Measurements from ENCODE around the gene MC3R.

Gene MC3R

DNA sequence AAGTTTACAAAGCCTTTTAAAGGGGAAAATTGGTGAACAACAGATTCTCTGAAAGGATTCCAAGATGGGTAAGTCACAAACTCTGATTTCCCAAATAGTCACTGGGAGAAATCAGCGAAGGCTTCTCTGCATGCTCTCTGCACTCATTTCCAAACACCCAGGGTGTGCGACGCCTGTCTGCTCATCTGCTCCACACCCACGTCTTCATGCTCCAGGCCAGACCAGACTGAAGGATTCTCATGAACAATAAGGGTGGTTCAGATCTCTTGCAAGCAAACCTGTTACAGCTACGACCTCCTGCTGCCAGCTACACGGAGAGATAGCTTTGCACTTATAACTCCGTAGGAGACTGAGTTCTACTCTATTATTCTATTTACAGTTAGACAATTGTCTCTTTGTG lies 1.4 kb downstream of the MC3R start:
- no peak for DNase-seq (ENCODE audit: low spot score)

DNA sequence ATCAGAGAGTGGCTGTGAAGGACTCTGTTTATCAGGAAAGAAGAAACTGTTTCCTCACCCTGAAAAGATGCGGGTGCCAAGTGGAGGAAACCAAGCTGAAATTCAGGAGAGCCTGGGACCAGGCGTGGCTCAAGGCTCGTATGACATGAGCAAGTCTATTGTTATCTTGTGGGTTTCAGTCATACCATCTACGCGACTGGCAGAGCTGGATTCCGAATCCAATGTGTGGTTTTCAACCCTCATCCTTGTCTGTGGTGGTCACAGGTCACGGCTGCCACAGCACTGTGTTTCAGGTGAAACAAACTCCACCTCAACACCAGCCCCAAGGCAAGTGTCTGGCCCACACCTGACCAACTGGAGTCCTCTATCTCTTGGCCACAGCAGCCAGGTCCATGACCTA lies 9.1 kb downstream of the MC3R start:
- no peak for DNase-seq (ENCODE audit: low spot score)

DNA sequence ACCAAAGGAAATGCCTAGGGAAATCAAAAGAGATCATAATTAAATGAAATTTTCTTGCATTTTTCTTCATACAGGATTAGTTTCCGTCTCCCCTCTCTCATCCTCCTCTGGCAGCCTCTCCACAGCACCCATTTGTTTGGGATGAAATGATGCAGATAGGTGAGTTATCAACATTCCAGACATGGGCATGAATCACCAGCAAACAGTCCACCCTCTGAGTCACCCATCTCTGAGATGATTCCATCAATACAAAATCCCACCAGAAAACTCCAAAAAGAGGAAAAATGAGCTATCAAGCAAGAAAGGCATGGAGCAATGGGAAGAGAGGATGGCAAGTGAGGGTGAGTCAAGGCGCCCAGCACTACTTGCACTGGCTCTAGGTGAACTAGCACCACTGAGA lies 11.4 kb downstream of the MC3R start:
- DNase-seq (ENCODE audit: low spot score), result no peak

DNA sequence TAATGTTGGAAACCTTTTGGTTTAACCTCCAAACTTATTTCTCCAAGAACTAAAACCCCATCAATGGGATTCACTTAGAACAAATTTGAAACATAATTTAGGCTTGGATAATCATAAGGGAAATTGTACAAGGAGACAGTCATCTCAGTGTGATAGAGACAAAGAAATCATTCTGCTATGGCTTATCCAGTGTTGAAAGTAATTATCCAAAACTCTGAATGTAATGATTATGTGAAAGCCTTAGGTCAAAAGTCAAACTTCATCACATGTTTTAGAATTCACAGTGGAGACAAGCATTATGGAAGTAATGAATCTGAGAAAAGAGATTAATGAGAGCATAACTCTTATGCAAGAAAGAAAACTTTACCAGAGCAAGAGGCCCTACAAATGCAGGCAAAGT lies 20.0 kb downstream of the MC3R start:
- DNase-seq (ENCODE audit: low spot score), result no peak

DNA sequence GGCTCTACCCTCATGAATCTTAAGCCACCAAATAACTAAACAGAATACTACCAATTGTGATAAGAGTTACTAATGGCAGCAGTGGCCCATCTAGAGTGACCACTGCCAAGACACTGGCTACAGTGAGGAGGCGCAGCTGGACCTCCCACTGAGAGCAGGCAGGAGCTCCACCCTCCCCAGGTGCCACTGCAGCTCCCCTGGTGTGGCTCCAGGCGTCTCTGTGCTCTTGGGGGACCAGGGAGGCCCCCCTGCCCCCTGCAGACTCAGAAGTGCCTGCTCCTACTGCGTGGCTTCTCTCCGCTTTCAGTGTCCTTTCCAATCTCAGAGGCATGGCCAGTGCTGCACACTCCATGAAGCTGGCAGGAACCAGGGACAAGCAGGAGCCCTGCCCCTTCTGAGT lies 23.4 kb downstream of the MC3R start:
- DNase-seq (ENCODE audit: low spot score), result no peak

DNA sequence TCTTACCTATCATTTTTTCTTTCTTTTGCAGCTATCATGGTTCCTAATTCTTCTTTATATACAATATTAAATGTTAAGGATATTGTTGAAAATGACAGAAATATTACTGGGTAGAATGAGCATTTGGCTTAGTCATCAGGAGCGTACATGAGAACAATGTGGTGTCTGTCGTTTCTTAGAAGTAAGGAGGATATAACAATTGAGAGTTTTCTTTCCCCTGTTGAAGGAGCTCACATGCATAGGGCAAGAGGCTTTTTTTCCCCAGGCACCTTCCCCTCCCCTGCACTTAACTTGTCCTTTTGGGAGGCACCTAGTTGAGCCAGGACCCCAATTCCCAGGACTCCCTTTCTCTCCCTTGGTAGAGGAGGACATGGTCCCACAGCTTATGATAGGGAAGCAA lies 25.0 kb downstream of the MC3R start:
- no peak for DNase-seq (ENCODE audit: low spot score)

DNA sequence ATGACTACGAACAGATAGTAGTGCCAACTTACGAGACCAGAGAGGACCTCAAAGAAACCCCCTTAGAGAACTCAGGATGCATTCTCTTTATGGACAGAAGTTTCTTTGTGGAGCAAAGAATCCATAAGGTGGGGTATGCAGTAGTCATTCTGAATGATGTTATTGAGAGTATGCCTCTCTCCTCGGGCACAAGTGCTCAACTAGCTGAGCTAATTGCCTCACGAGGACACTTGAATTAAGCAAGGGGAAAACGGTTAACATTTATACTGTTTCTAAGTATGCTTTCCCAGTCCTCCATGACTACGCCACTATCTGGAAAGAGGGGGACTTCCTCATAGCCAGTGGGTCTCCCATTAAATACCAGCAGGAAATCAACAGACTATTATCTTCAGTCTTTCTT lies 25.6 kb downstream of the MC3R start:
- DNase-seq (ENCODE audit: low spot score), result no peak

DNA sequence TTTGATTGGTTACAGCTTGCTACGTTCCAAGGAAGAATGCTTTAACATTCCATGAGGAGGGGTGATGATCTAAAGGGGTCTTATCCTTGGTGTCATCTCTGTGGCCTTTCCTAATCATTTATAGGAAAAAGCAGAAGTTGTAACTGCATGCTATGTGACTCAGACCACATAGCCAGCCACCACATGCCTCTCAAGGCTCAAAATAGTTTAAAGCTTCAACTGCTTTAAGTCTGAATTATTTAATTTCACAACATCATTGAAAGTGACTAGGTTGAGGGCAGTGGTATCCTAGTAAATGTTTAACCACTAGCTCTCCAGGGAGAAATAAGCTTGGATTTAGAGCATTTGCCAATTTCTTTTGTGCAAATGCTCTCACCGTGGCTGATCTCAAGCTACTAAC lies 29.7 kb downstream of the MC3R start:
- no peak for DNase-seq (ENCODE audit: low spot score)

DNA sequence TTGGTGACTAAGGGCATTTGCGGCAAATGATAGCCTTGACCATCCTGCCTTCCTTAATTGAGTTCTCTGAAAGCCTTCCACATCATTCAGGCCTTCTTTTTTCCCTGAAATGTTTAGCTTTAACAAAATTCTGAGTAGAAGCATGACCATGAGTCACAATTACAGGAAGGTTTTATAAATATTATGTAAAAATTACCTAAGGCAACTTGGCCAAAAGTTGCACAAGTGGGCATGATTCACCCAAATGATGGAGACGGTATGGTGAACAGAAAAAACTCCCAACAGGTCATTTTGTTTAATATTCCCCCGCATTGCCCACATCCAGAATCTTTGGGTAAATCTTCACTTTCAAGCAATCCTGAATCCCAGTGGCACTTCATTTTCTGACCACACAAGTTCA lies 37.0 kb downstream of the MC3R start:
- DNase-seq (ENCODE audit: low spot score), result no peak

DNA sequence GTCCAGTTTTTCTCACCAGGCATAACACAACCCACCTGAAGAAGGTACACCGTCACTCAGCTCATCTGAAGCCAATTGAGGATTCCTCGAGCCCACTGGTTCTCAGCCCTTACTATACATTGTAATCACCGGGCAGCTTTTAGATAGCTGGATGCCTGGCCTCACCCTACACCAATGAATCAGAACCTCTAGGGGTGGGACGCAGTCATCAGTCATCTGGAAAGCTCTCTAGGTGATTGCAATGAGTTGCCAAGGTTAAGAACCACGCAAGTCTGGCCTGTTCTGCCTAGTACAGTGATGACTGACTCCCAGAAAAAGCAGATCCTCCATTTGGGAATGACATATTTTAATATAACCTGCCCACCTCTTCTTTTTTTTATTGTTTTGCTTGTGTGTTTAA lies 41.1 kb downstream of the MC3R start:
- DNase-seq (ENCODE audit: low spot score), result no peak

DNA sequence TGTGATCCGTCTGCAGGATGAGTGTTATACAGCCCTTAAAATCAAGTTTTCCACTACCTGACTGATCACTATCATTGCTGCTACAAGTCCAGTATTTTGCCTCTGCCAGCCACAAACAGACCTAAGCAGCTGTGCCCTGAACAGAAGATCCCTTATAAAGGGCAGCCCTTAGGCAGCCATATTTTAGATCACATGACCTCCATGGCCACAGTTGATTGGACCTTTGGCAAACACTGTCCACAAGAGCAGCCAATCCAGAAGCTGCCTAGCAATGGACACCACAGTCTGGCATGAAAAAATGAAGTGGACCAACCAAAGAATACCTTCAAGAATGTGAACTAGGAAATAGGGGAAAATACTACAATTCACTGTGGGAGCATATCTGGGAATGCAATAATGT lies 50.8 kb downstream of the MC3R start:
- DNase-seq (ENCODE audit: low spot score), result no peak

All from left forelimb (tissue), 1 donor.